T-cell (primary cell): ENCODE data around the gene DTNB. TPM values are rescaled to one million over a fixed set of nuclear protein-coding genes. Genes with fewer than 3 reads are reported as not detected.

Experiments used
- ATAC-seq, 4 experiments: fragments of 200-7000 bp in 3 of 4; fragments of 150-1000 bp in 1 of 4; cut with Tn5 transposase; replicated peaks in 1 of 4; 1 replicate in 3 of 4; 2 replicates in 1 of 4; pipeline ENCODE4 v1.10.0; 2021; ENCODE audit warnings: moderate library complexity in 3 of 4, mild to moderate bottlenecking in 2 of 4, moderate number of reproducible peaks in 1 of 4
- CTCF ChIA-PET, 2 donors: fragments of 300-600 bp; sonication (Branson Sonifier 250); formaldehyde crosslinking; loops; one replicate each; lab custom pipeline; 2022; ENCODE audit warnings: antibody characterized with exemption in 2 of 2; lab: Charles Lee
- POLR2A ChIA-PET, 2 donors: fragments of 300-600 bp; sonication (Branson Sonifier 250); formaldehyde crosslinking; loops; one replicate each; lab custom pipeline; 2022; ENCODE audit warnings: antibody characterized with exemption in 2 of 2; lab: Charles Lee
- DNase-seq, 35 experiments: peaks; one replicate each; pipeline versions ENCODE4 v3.0.0 to v3.0.0-alpha.2; 2013 to 2023
- H3K27ac ChIP-seq: one replicate; pipeline ENCODE4 v1.5.1; 2013; ENCODE audit warnings: low read length
- H3K27me3 ChIP-seq, 2 experiments: replicated peaks in 1 of 2; 1 replicate in 1 of 2; 2 replicates in 1 of 2; pipeline versions ENCODE4 v1.6.1 to v1.7.0; 2013; ENCODE audit warnings: low read length in 1 of 2, mixed read lengths in 1 of 2; ENCODE audit not compliant: control insufficient read depth in 2 of 2, insufficient read depth in 2 of 2; ENCODE audit errors: extremely low read depth in 1 of 2
- H3K36me3 ChIP-seq, 2 donors: 1 replicate in 1 of 2; 2 replicates in 1 of 2; pipeline versions ENCODE4 v1.6.1 to v1.7.0; 2013; ENCODE audit warnings: low read length in 1 of 2; ENCODE audit not compliant: control insufficient read depth in 2 of 2, insufficient read depth in 1 of 2; ENCODE audit errors: extremely low read depth in 1 of 2
- H3K4me1 ChIP-seq, 2 experiments: 1 replicate in 1 of 2; 2 replicates in 1 of 2; pipeline versions ENCODE4 v1.6.1 to v1.7.0; 2013; ENCODE audit warnings: low read length in 2 of 2, mixed read lengths in 1 of 2; ENCODE audit not compliant: insufficient read depth in 2 of 2, control insufficient read depth in 1 of 2; ENCODE audit errors: extremely low read depth in 1 of 2
- H3K4me3 ChIP-seq, 2 donors: 1 replicate in 1 of 2; 2 replicates in 1 of 2; pipeline versions ENCODE4 v1.5.1 to v1.7.0; 2013; ENCODE audit warnings: mild to moderate bottlenecking in 2 of 2, low read length in 1 of 2, moderate library complexity in 1 of 2; ENCODE audit not compliant: control insufficient read depth in 1 of 2; ENCODE audit errors: extremely low read depth in 1 of 2
- H3K9me3 ChIP-seq: 2 replicates; pipeline ENCODE4 v1.7.0; 2013
- H3K27ac Mint-ChIP-seq, 2 donors: one replicate each; pipeline ENCODE4 v1.8.0; 2020 to 2021; ENCODE audit warnings: mild to moderate bottlenecking in 2 of 2, mixed read lengths in 2 of 2
- H3K27me3 Mint-ChIP-seq, 2 donors: one replicate each; pipeline ENCODE4 v1.8.0; 2021 to 2022; ENCODE audit warnings: mixed read lengths in 2 of 2
- H3K36me3 Mint-ChIP-seq: one replicate; pipeline ENCODE4 v1.8.0; 2021; ENCODE audit warnings: mixed read lengths
- H3K4me1 Mint-ChIP-seq, 3 donors: one replicate each; pipeline ENCODE4 v1.8.0; 2020 to 2022; ENCODE audit warnings: mixed read lengths in 3 of 3, mild to moderate bottlenecking in 1 of 3
- H3K4me3 Mint-ChIP-seq, 3 donors: one replicate each; pipeline ENCODE4 v1.8.0; 2020 to 2022; ENCODE audit warnings: mild to moderate bottlenecking in 3 of 3, mixed read lengths in 3 of 3, moderate library complexity in 3 of 3
- H3K9me3 Mint-ChIP-seq, 3 donors: one replicate each; pipeline ENCODE4 v1.8.0; 2020 to 2022; ENCODE audit warnings: mixed read lengths in 3 of 3
- WGBS: methylation state at CpG from one replicate; pipeline ENCODE4 v1.1.5; 2013; ENCODE audit warnings: missing lambda C conversion rate; ENCODE audit not compliant: insufficient coverage; 5-methylcytosine and 5-hydroxymethylcytosine counted together
- total RNA-seq, 35 experiments: library from RNA in 6 of 35; stranded (reverse) in 6 of 35; fragments of 120-200 nt in 1 of 35; gene quantifications; one replicate each; pipeline versions ENCODE4 v1.2.1 to v1.2.4 and lab custom pipeline; 2013 to 2026

The DTNB gene
- total RNA-seq, 5 donors from 2014 or later (not counting 1 experiment from before 2014, with no cell fraction given) = 33.4 to 45.7 (median 39.6) TPM

DNA sequence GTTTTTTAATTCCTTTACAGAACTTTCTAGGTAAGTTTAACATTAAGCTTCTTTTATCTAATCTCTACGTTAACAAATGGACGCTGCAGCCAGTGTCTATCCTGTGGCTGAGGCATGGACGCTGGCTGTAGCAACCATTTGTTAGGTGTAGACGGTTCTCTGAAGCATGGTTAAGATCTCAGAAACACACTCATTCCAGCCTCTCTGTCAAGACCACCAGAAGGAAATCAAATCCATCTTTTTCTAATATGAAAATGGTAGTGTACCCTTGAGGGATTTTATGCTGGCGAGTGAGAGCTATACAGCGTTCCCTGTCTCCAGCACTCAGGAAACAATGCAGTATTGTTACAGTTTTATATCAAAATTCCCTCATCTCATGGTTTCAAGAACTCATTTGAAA lies 78.0 kb downstream of the DTNB start:
- peaks cover 11 to 13% (median 12%) of the 10 kb centered on the region in 3 donors for H3K4me1 Mint-ChIP-seq
- H3K36me3 Mint-ChIP-seq = peaks cover 26% of the 10 kb centered on the region
- ChIA-PET POLR2A (interaction anchor here in 1 of 2 donors (0.5 kb wide), 1 partner anchor 124 kb away, joined by 6 read pairs; no protein-coding TSS in a partner anchor), CTCF (no interaction called here)
- no peak overlapping the region for H3K27ac Mint-ChIP-seq
- Histone ChIP-seq H3K36me3 (peaks cover 0 to 4% of the 10 kb centered on the region in 2 donors), H3K4me3 (no peak overlapping the region), H3K27ac (no peak overlapping the region), H3K4me1 (peaks cover 0 to 8% of the 10 kb centered on the region in 2 experiments), H3K27me3 (no peaks in the 10 kb centered on the region), H3K9me3 (no peaks in the 10 kb centered on the region)
- H3K9me3 Mint-ChIP-seq = no peaks in the 10 kb centered on the region
- DNase-seq = no peak
- no CpG with 5 or more reads among the region's 6 CpGs for WGBS
- H3K4me3 Mint-ChIP-seq = no peak overlapping the region
- no peaks in the 10 kb centered on the region for H3K27me3 Mint-ChIP-seq
- no peak for ATAC-seq

DNA sequence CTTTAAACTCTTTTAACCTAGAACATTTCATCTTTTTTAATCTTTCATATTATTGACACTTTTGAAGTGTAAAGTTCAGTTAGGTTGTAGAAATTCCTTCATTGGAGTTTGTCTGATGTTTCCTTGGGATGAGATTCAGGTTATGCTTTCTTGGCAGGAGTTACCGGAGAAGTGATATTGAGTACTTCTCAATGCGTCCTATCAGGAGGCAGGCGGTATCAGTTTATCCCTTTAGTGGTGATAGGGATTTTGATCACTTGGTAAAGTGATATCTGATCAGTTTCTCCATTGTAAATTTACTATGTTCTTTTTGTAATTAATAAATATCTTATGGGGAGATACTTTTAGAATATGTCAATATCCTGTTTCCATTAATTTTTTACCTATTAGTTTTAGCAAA lies 78.4 kb downstream of the DTNB start:
- H3K27me3 Mint-ChIP-seq = no peaks in the 10 kb centered on the region
- no peak overlapping the region for H3K4me3 ChIP-seq
- H3K36me3 ChIP-seq = peaks cover 0 to under 1% of the 10 kb centered on the region in 2 donors
- H3K9me3 ChIP-seq = no peaks in the 10 kb centered on the region
- H3K4me1 Mint-ChIP-seq = peaks cover 11 to 13% (median 12%) of the 10 kb centered on the region in 3 donors
- no peak for DNase-seq
- H3K36me3 Mint-ChIP-seq = peaks cover 26% of the 10 kb centered on the region
- H3K27ac ChIP-seq = no peak overlapping the region
- no peak overlapping the region for H3K4me3 Mint-ChIP-seq
- peaks cover 0 to 8% of the 10 kb centered on the region in 2 experiments for H3K4me1 ChIP-seq
- no peak for ATAC-seq
- ChIA-PET POLR2A (no interaction called here), CTCF (interaction anchor here in 1 of 2 donors (0.6 kb wide), 1 partner anchor 376 kb away, joined by 5 read pairs; no protein-coding TSS in a partner anchor)
- WGBS = 100% methylated on average over 2 of the region's 3 CpGs
- no peak overlapping the region for H3K27ac Mint-ChIP-seq
- H3K27me3 ChIP-seq = no peaks in the 10 kb centered on the region
- H3K9me3 Mint-ChIP-seq = no peaks in the 10 kb centered on the region

DNA sequence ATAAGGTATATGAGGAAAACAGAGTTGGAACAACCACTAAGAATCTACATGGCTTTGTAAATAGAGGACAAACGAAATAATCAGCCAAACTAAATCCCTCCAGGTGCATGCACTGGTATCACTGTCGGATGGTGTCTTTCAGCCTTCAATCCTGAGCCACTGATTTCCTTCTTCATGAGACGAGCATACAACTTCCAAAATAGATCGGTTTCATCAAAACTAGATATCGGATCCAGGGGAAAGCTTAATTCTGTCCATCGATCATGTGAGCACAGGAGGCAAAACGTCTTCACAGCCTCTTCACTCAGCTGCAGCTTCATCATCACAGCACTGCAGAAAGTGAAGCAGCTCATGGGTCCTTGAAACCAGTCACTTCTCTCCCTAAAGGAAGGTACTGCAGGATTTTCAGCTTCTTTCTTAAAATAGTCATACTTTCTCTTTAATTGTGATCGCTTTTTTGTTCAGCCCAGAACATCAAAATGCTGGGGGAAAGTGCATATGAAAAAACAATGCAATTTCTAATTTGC lies 80.5 kb downstream of the DTNB start:
- Mint-ChIP-seq H3K27ac (peak overlapping the region in 1 of 2 donors; percentile 30), H3K36me3 (peaks cover 15% of the 10 kb centered on the region), H3K27me3 (no peaks in the 10 kb centered on the region), H3K4me1 (peaks cover 6 to 13% (median 11%) of the 10 kb centered on the region in 3 donors), H3K9me3 (no peaks in the 10 kb centered on the region), H3K4me3 (no peak overlapping the region)
- no peak overlapping the region for H3K27ac ChIP-seq
- no peak for ATAC-seq
- WGBS = 98% methylated on average over 5 of the region's 8 CpGs
- DNase-seq = no peak
- H3K36me3 ChIP-seq = no peaks in the 10 kb centered on the region
- peaks cover 0 to 8% of the 10 kb centered on the region in 2 experiments for H3K4me1 ChIP-seq
- ChIA-PET POLR2A (no interaction called here), CTCF (interaction anchor here in 1 of 2 donors (1.0 to 1.7 kb wide), 2 partner anchors 14 to 15 kb away, joined by 5 read pairs; no protein-coding TSS in a partner anchor)
- H3K9me3 ChIP-seq = no peaks in the 10 kb centered on the region
- no peaks in the 10 kb centered on the region for H3K27me3 ChIP-seq
- no peak overlapping the region for H3K4me3 ChIP-seq

DNA sequence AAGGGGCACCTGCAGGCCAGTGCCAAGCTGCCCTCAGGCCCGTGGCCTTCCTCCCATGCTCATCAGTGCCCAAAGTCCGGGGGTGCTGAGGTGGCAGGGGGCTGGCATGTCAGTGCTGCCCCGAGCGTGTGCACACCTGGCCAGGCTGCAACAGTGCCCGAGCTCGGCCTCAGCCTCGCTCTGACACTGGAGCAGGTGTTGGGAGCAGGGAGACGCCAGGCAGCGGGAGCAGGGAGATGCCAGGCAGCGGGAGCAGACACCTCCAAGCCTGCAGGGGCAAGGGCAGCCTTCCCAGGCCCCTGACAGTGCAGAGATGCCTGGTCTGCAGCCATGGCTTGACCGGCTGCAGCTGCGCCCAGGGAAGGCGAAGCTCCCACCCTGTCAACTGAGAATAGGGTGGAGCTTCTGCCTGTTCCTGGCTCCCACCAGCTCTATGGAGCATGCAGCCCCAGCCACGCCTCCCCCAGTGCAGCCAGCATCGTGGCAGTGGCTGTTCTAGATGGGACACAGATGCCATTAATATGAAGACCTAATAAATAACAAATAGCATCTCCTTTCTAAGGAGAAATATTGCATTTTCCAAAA lies 82.4 kb downstream of the DTNB start:
- no peak overlapping the region for H3K27ac Mint-ChIP-seq
- ATAC-seq (no peak), DNase-seq (no peak)
- no peak overlapping the region for H3K27ac ChIP-seq
- H3K27me3 ChIP-seq = no peaks in the 10 kb centered on the region
- H3K4me1 ChIP-seq = peaks cover 0 to 8% of the 10 kb centered on the region in 2 experiments
- H3K4me3 ChIP-seq = no peak overlapping the region
- POLR2A ChIA-PET = no interaction called here
- no peaks in the 10 kb centered on the region for H3K9me3 Mint-ChIP-seq
- WGBS = 100% methylated on average over 12 of the region's 15 CpGs
- no peaks in the 10 kb centered on the region for H3K27me3 Mint-ChIP-seq
- peaks cover 6% of the 10 kb centered on the region for H3K36me3 Mint-ChIP-seq
- no peak overlapping the region for H3K4me3 Mint-ChIP-seq
- CTCF ChIA-PET = no interaction called here
- peaks cover 12 to 16% (median 15%) of the 10 kb centered on the region in 3 donors for H3K4me1 Mint-ChIP-seq
- no peaks in the 10 kb centered on the region for H3K9me3 ChIP-seq
- no peaks in the 10 kb centered on the region for H3K36me3 ChIP-seq

DNA sequence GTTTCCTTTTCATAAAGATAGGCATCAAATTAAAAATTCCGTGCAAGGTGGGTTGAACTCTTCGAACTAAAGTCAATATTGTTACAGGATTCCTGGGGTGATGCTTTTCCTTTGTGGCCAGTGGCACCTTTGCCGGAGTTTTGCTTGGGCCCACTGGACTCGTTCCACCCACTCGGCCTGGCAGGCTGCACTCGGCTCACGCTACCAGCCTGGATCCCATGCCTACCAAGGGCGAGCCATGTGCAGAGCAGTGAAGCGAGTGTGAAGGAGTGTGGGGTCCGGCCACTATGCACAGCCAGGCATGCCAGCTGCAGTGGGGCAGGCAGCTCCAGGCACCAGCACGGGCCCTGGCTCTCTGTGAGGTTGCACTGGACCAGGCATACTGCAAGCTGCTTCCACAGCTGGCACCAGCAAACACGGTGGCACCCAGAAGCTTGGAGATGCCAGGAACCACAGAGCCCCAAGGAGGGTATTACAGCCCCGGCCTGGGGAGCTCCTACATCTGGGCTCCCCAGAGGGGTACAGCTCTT lies 83.6 kb downstream of the DTNB start:
- Mint-ChIP-seq H3K9me3 (no peaks in the 10 kb centered on the region), H3K27me3 (no peaks in the 10 kb centered on the region), H3K36me3 (peaks cover 3% of the 10 kb centered on the region), H3K27ac (no peak overlapping the region), H3K4me1 (peaks cover 12 to 16% (median 15%) of the 10 kb centered on the region in 3 donors), H3K4me3 (no peak overlapping the region)
- ChIA-PET POLR2A (no interaction called here), CTCF (no interaction called here)
- Histone ChIP-seq H3K9me3 (no peaks in the 10 kb centered on the region), H3K27ac (no peak overlapping the region), H3K27me3 (no peaks in the 10 kb centered on the region), H3K36me3 (no peaks in the 10 kb centered on the region), H3K4me1 (peaks cover 0 to 8% of the 10 kb centered on the region in 2 experiments), H3K4me3 (no peak overlapping the region)
- 97% methylated on average over 12 of the region's 13 CpGs for WGBS
- DNase-seq (no peak), ATAC-seq (no peak)

DNA sequence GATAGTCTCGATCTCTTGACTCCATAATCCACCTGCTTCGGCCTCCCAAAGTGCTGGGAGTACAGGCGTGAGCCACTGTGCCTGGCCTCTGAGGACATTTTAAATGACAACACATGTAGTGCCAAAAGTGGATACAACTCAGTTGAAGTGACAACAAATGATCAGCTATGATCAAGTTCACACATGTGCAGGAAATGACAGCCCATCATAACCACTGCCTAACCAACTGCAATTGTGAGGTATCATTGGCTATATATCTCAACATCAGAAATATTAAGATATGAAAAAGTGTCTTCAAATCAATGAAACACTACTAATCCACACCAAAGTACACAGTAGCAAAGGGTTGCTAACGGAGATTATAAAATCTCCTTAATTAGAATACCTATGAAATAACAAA lies 84.8 kb downstream of the DTNB start:
- no peaks in the 10 kb centered on the region for H3K9me3 ChIP-seq
- H3K27me3 ChIP-seq = no peaks in the 10 kb centered on the region
- H3K36me3 ChIP-seq = no peaks in the 10 kb centered on the region
- peaks cover 0 to 8% of the 10 kb centered on the region in 2 experiments for H3K4me1 ChIP-seq
- peaks cover 12 to 16% (median 15%) of the 10 kb centered on the region in 3 donors for H3K4me1 Mint-ChIP-seq
- no peak for ATAC-seq
- no peaks in the 10 kb centered on the region for H3K27me3 Mint-ChIP-seq
- WGBS = 96% methylated on average over 3 of the region's 4 CpGs
- no peak overlapping the region for H3K4me3 Mint-ChIP-seq
- H3K4me3 ChIP-seq = no peak overlapping the region
- ChIA-PET POLR2A (no interaction called here), CTCF (no interaction called here)
- peaks cover 3% of the 10 kb centered on the region for H3K36me3 Mint-ChIP-seq
- no peak for DNase-seq
- no peaks in the 10 kb centered on the region for H3K9me3 Mint-ChIP-seq
- H3K27ac ChIP-seq = no peak overlapping the region
- no peak overlapping the region for H3K27ac Mint-ChIP-seq
